Heart left ventricle (tissue), 16 donors: ENCODE data around the gene GALNT5. TPM values are rescaled to one million over a fixed set of nuclear protein-coding genes. Genes with fewer than 3 reads are reported as not detected.

Experiments
- ATAC-seq, 4 donors: fragments of 200-7000 bp; cut with Tn5 transposase; one replicate each; pipeline ENCODE4 v1.9.1; 2020 to 2022; ENCODE audit warnings: moderate library complexity in 4 of 4, mild to moderate bottlenecking in 3 of 4, moderate number of reproducible peaks in 1 of 4
- DNase-seq, 5 donors: peaks; one replicate each; pipeline ENCODE4 v3.0.0-alpha.2; 2020
- H3K27ac ChIP-seq, 12 donors: fragments of 200-600 bp; sonication (generic) in 4 of 12; one replicate each; pipeline versions ENCODE4 v1.5.0 to v1.8.0; 2016 to 2022; ENCODE audit warnings: mild to moderate bottlenecking in 2 of 12
- H3K27me3 ChIP-seq, 9 donors: fragments of 200-600 bp; sonication (generic) in 2 of 9; one replicate each; pipeline versions ENCODE4 v1.5.1 to v1.8.0; 2016 to 2022; ENCODE audit warnings: mild to moderate bottlenecking in 3 of 9
- H3K36me3 ChIP-seq, 9 donors: fragments of 200-600 bp; sonication (generic) in 2 of 9; one replicate each; pipeline versions ENCODE4 v1.5.0 to v1.8.0; 2018 to 2022; ENCODE audit warnings: mild to moderate bottlenecking in 2 of 9
- H3K4me1 ChIP-seq, 12 donors: fragments of 200-600 bp; sonication (generic) in 4 of 12; one replicate each; pipeline versions ENCODE4 v1.5.0 to v1.8.0; 2016 to 2022; ENCODE audit warnings: mild to moderate bottlenecking in 3 of 12
- H3K4me3 ChIP-seq, 12 donors: fragments of 200-600 bp; sonication (generic) in 4 of 12; one replicate each; pipeline versions ENCODE4 v1.5.0 to v1.8.0; 2017 to 2022; ENCODE audit warnings: mild to moderate bottlenecking in 9 of 12, moderate library complexity in 4 of 12
- H3K9me3 ChIP-seq, 12 donors: fragments of 200-600 bp; sonication (generic) in 4 of 12; one replicate each; pipeline versions ENCODE4 v1.5.0 to v1.8.0; 2016 to 2022; ENCODE audit warnings: mild to moderate bottlenecking in 1 of 12
- CTCF ChIP-seq, 12 donors: fragments of 200-600 bp; sonication (generic) in 4 of 12; IDR thresholded peaks; one replicate each; pipeline versions ENCODE4 v1.5.0 to v1.8.0; 2018 to 2022; ENCODE audit warnings: antibody characterized with exemption in 12 of 12, mild to moderate bottlenecking in 5 of 12
- POLR2A ChIP-seq, 2 donors: fragments of 450-650 bp; IDR thresholded peaks; one replicate each; pipeline ENCODE4 v1.6.1; 2017; ENCODE audit warnings: antibody characterized with exemption in 2 of 2, mild to moderate bottlenecking in 2 of 2, moderate library complexity in 2 of 2
- WGBS, 4 donors: extraction: QIAGEN DNeasy Blood & Tissue Kit in 2 of 4; methylation state at CpG; one replicate each; pipeline versions ENCODE4 v1.1.5 to v1.1.7; 2013 to 2018; 5-methylcytosine and 5-hydroxymethylcytosine counted together
- intact Hi-C, 10 donors: fragments of 100-400 bp; cut with DNase I; formaldehyde crosslinking; loops; one replicate each; pipeline versions ENCODE4 v1.11.1 to v1.14.2; 2022
- polyA plus RNA-seq, 2 donors: library from polyadenylated mRNA; stranded (reverse); fragments of 200-250 nt; gene quantifications; one replicate each; pipeline ENCODE4 v1.2.3, GENCODE V29; 2013
- total RNA-seq, 9 donors: library from RNA; depleted of rRNA in 2 of 9; stranded (reverse); fragments of >200 nt in 2 of 9; fragmentation: NEBNext Ultra II Directional in 3 of 9; extraction: Animal tissue kit (Norgen Biotek cat#: 25700) in 3 of 9; gene quantifications; one replicate each; pipeline versions ENCODE4 v1.1.0 to v1.2.4, GENCODE V29; 2016 to 2023
- donor health status: ischemic (EF 13 %, LVEDD 7.1; RV severe dilation, severe dysfunction).
- donor health status: healthy with polysubstance abuse.
- donor health status: DM: no; HTN: yes; CAD: no.
- donor health status: DM: no; HTN: no; CAD: no.
- donor health status: ischemic (EF 25% LVEDD 6.9; RV normal size, moderate dysfunction).
- donor health status: ischemic (EF 25% LVEDD 5.7; RV mildly dilated, moderate dysfunction).
- donor health status: healthy.
- donor health status: DM: yes; HTN: yes; CAD: no.
- donor health status: ischemic (EF 35%, LVEDD 5.7; RV mildly dilated, moderate dysfunction).
- donor health status: nonischemic (EF 11% LVEDD 7.7; RV severe dilation, severe dysfunction).
- donor health status: DM: yes; HTN: yes; CAD: no.
- donor health status: PGD.
- donor health status: ischemic (EF 29% LVEDD 5.4; RV normal size, mild dysfunction).
- donor health status: nonischemic (EF 23%, LVEDD 6.1; RV moderate dilation, normal function).

The GALNT5 gene
- total and polyA plus RNA-seq, 11 donors: 0.04 to 1.0 (median 0.16) TPM; not detected in 1

GRCh38 chr2:157227592-157227991, 29.9 kb upstream of the GALNT5 start:
- H3K36me3 ChIP-seq: no peaks in the 10 kb centered on the region
- DNase-seq (no peak), ATAC-seq (no peak)
- TF ChIP-seq CTCF (IDR thresholded peaks at IDR 0.05): no peak
- no peak for TF ChIP-seq POLR2A (IDR thresholded peaks at IDR 0.05)
- no peak overlapping the region for H3K27ac ChIP-seq
- no peak overlapping the region for H3K4me3 ChIP-seq
- WGBS, 4 donors: 63 to 91% (median 79%) methylated on average over 1 of the region's 1 CpG
- no peaks in the 10 kb centered on the region for H3K4me1 ChIP-seq
- no peaks in the 10 kb centered on the region for H3K9me3 ChIP-seq
- H3K27me3 ChIP-seq: no peaks in the 10 kb centered on the region
- intact Hi-C loops: no loop called here

- ATAC-seq: no peak
- no peak overlapping the region for H3K27ac ChIP-seq
- no peak overlapping the region for H3K4me3 ChIP-seq
- peaks cover 0 to 6% (median 0%) of the 10 kb centered on the region in 12 donors for H3K9me3 ChIP-seq
- no peak for DNase-seq
- TF ChIP-seq CTCF (IDR thresholded peaks at IDR 0.05) (no peak), POLR2A (IDR thresholded peaks at IDR 0.05) (no peak)
- intact Hi-C loops: no loop called here
- H3K36me3 ChIP-seq: no peaks in the 10 kb centered on the region
- H3K4me1 ChIP-seq: no peaks in the 10 kb centered on the region
- no peaks in the 10 kb centered on the region for H3K27me3 ChIP-seq
Observed at GRCh38 chr2:157228946-157229345, 28.6 kb upstream of the GALNT5 start.

- Histone ChIP-seq H3K9me3 (peaks cover 0 to 6% (median 0%) of the 10 kb centered on the region in 12 donors), H3K36me3 (no peaks in the 10 kb centered on the region), H3K27ac (no peak overlapping the region), H3K27me3 (no peaks in the 10 kb centered on the region), H3K4me1 (no peaks in the 10 kb centered on the region), H3K4me3 (no peak overlapping the region)
- TF ChIP-seq POLR2A (IDR thresholded peaks at IDR 0.05) (no peak), CTCF (IDR thresholded peaks at IDR 0.05) (no peak)
- DNase-seq (no peak), ATAC-seq (no peak)
- intact Hi-C loops: no loop called here
- WGBS, 4 donors: 74 to 84% (median 81%) methylated on average over 2 of the region's 2 CpGs
Observed at GRCh38 chr2:157229572-157229971, 27.9 kb upstream of the GALNT5 start.

- DNase-seq (no peak), ATAC-seq (no peak)
- intact Hi-C loops: no loop called here
- H3K36me3 ChIP-seq: no peaks in the 10 kb centered on the region
- no peak overlapping the region for H3K27ac ChIP-seq
- no peaks in the 10 kb centered on the region for H3K27me3 ChIP-seq
- no peak for TF ChIP-seq CTCF (IDR thresholded peaks at IDR 0.05)
- no peak for TF ChIP-seq POLR2A (IDR thresholded peaks at IDR 0.05)
- H3K9me3 ChIP-seq: peaks cover 0 to 6% (median 0%) of the 10 kb centered on the region in 12 donors
- no peaks in the 10 kb centered on the region for H3K4me1 ChIP-seq
- no peak overlapping the region for H3K4me3 ChIP-seq
Observed at GRCh38 chr2:157231476-157231875, 26.0 kb upstream of the GALNT5 start.
